SJSA1 (cell line): ENCODE data around the gene MAD2L1. TPM values are rescaled to one million over a fixed set of nuclear protein-coding genes. Genes with fewer than 3 reads are reported as not detected.
A peak's percentile ranks its signal among the peaks of the same experiment; 100 is the strongest.
"Not testable (repeated sequence)": the region's sequence is repeated elsewhere in the genome, so short reads cannot be mapped to it uniquely, and the experiment has no call there.

Source experiments
- DNase-seq, 2 experiments: peaks; one replicate each; pipeline ENCODE4 v3.0.0-alpha.2; 2015 to 2020; ENCODE audit warnings: low spot score in 2 of 2, low read depth in 1 of 2
- H3K27ac ChIP-seq: fragments of 250-450 bp; sonication (Bioruptor Pico); 2 replicates; pipeline ENCODE4 v1.5.1; 2020; ENCODE audit warnings: mild to moderate bottlenecking, moderate library complexity
- H3K27me3 ChIP-seq: fragments of 250-450 bp; sonication (Bioruptor Pico); replicated peaks from 2 replicates; pipeline ENCODE4 v1.5.1; 2020; ENCODE audit warnings: mild to moderate bottlenecking, moderate library complexity
- H3K36me3 ChIP-seq: fragments of 250-450 bp; sonication (Bioruptor Pico); 2 replicates; pipeline ENCODE4 v1.5.1; 2020; ENCODE audit warnings: mild to moderate bottlenecking
- H3K4me1 ChIP-seq: fragments of 250-450 bp; sonication (Bioruptor Pico); replicated peaks from 2 replicates; pipeline ENCODE4 v1.6.1; 2021; ENCODE audit warnings: mild to moderate bottlenecking
- H3K4me3 ChIP-seq: fragments of 250-450 bp; sonication (Bioruptor Pico); 2 replicates; pipeline ENCODE4 v1.5.1; 2020; ENCODE audit warnings: mild to moderate bottlenecking
- H3K9me3 ChIP-seq: fragments of 250-450 bp; sonication (Bioruptor Pico); replicated peaks from 2 replicates; pipeline ENCODE4 v1.5.1; 2020; ENCODE audit warnings: mild to moderate bottlenecking
- total RNA-seq: library from RNA; depleted of rRNA; stranded (reverse); fragments of >200 nt; shearing (Covaris generic); gene quantifications from 2 replicates; pipeline ENCODE4 v1.2.3, GENCODE V29; 2014

MAD2L1 gene
- total RNA-seq, 1 experiment from 2014 or later: 95.6 TPM

DNA sequence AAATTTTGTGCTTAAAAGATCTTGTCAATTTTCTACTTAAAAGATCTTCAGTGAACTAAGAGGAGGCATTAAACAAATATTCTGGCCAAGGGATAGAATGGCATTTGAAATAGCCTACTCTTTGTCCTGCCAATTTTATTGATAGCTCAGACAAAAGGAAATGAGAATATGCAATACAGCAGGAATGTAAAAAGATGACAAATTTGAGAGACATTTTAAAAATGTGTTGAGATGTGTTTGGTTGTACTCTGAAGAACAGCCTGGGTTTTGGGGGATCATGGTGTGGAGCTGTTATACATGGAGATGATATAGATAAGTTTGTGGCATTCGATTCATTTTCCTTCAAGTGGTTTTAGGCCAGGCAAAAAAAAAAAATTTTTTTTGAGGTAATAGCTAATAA lies 11.6 kb upstream of the MAD2L1 start:
- H3K27ac ChIP-seq: no peak overlapping the region
- no peaks in the 10 kb centered on the region for H3K4me1 ChIP-seq
- H3K4me3 ChIP-seq: no peak overlapping the region
- H3K36me3 ChIP-seq: no peaks in the 10 kb centered on the region
- no peak for DNase-seq
- no peaks in the 10 kb centered on the region for H3K27me3 ChIP-seq
- no peaks in the 10 kb centered on the region for H3K9me3 ChIP-seq

DNA sequence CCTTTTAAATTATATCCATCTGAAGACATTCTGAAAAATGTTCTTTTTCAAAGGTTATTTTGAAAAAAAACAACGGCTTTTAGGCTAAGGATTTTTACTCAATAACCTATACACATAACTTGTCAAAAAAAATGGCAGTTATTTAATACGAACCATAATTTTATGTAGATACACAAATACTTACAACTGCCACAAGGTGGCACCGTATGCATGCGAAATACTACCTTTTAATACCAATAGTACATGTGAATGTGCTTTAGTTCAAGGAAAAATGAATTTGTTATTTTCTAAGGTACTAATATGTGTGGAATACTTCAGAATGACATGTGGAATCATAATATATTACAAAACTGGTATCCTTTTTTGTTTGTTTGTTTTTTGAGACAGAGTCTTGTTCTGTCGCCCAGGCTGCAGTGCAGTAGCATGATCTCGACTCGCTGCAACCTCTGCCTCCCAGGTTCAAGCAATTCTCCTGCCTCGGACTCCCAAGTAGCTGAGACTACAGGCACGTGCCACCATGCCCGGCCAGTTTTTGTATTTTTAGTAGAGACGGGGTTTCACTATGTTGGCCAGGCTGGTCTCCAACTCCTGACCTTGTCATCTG lies 4.6 kb upstream of the MAD2L1 start:
- Histone ChIP-seq H3K4me1 (peaks cover 10% of the 10 kb centered on the region), H3K9me3 (no peaks in the 10 kb centered on the region), H3K27me3 (no peaks in the 10 kb centered on the region), H3K27ac (no peak overlapping the region), H3K4me3 (no peak overlapping the region), H3K36me3 (no peaks in the 10 kb centered on the region)
- peak in 1 of 2 experiments; percentile 37 for DNase-seq

DNA sequence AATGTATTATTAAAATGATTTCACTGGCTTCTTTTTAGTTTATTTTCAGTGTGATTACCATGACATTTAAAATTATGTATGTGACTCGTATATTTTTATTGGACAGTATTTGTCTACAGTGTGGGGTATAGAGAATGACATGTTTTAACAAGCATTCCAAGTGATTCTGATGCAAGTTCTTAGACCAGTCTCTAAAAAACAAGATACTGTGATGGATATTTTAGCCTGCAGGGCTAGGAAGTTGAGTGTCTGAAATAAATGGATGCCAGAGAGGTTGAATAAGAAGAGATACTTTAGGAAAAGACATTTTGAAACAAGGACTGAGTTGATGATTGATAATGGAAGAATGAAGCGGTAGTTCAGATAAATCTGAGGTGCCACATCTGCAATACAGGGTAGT lies 3.5 kb upstream of the MAD2L1 start:
- Histone ChIP-seq H3K4me3 (no peak overlapping the region), H3K27me3 (no peaks in the 10 kb centered on the region), H3K9me3 (no peaks in the 10 kb centered on the region), H3K27ac (no peak overlapping the region), H3K36me3 (peaks cover 5% of the 10 kb centered on the region), H3K4me1 (peaks cover 15% of the 10 kb centered on the region)
- DNase-seq: no peak

DNA sequence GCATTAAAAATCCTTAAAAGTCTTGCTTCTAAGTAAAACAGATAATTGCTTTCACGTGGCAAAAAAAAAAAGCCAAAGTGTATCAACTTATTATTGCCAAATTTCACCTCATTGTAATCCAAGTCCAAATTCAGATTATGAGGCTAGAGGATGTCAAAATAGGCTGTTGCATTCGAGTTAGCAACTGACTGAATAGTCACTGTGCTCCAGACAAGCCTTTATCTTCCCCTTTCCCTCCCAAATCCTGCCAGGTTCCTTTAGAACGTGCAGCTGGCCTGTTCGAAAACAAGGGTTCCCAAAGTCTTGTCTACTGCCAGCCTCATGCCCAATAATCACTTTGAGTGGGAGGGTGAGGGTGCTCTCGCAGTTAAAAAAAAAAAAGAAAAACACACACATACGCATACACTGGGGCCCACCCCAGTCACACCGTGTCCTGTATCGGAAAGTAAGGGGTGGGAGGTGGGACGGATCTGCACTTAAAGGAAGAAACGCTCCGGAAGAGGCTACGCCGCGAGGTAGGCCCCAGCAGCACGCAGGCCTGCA lies 603 bp downstream of the MAD2L1 start:
- Histone ChIP-seq H3K9me3 (no peaks in the 10 kb centered on the region), H3K27me3 (no peaks in the 10 kb centered on the region), H3K4me1 (peaks cover 30% of the 10 kb centered on the region), H3K27ac (peak overlapping the region; percentile 87), H3K4me3 (peak overlapping the region; percentile 62), H3K36me3 (peaks cover 44% of the 10 kb centered on the region)
- no peak for DNase-seq

- Histone ChIP-seq H3K27me3 (no peaks in the 10 kb centered on the region), H3K27ac (no peak overlapping the region), H3K36me3 (peaks cover 55% of the 10 kb centered on the region), H3K9me3 (no peaks in the 10 kb centered on the region), H3K4me1 (peaks cover 30% of the 10 kb centered on the region), H3K4me3 (no peak overlapping the region)
- DNase-seq: no peak
Measured at GRCh38 chr4:120064887-120065286, 1.8 kb downstream of the MAD2L1 start.

DNA sequence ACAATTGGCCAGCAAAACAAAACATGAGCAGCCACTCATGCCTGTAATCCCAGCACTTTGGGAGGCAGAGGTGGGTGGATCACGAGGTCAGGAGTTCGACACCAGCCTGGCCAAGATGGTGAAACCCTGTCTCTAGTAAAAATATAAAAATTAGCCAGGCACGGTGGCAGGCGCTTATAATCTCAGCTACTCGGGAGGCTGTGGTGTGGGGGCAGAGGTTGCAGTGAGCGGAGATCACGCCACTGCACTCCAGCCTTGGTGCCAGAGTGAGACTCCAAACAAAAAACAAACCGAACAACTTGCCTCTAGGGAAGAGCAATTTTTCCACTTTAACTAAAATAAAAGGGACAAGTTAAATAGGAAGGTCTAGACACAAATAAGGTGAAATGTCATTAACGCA lies 2.9 kb downstream of the MAD2L1 start:
- H3K27me3 ChIP-seq, H3K4me3 ChIP-seq, H3K9me3 ChIP-seq, DNase-seq, H3K27ac ChIP-seq: not testable (repeated sequence)
- H3K36me3 ChIP-seq: peaks cover 64% of the 10 kb centered on the region
- H3K4me1 ChIP-seq: peaks cover 30% of the 10 kb centered on the region

GRCh38 chr4:120062663-120063195 lies 3.9 kb downstream of the MAD2L1 start:
- Histone ChIP-seq H3K27me3 (no peaks in the 10 kb centered on the region), H3K9me3 (no peaks in the 10 kb centered on the region), H3K4me3 (no peak overlapping the region), H3K27ac (no peak overlapping the region), H3K4me1 (peaks cover 22% of the 10 kb centered on the region), H3K36me3 (peaks cover 73% of the 10 kb centered on the region)
- DNase-seq: no peak

GRCh38 chr4:120059036-120059435 lies 7.6 kb downstream of the MAD2L1 start:
- no peak overlapping the region for H3K4me3 ChIP-seq
- peaks cover 80% of the 10 kb centered on the region for H3K36me3 ChIP-seq
- H3K27me3 ChIP-seq: no peaks in the 10 kb centered on the region
- H3K27ac ChIP-seq: no peak overlapping the region
- no peaks in the 10 kb centered on the region for H3K9me3 ChIP-seq
- no peak for DNase-seq
- H3K4me1 ChIP-seq: peaks cover 5% of the 10 kb centered on the region

DNA sequence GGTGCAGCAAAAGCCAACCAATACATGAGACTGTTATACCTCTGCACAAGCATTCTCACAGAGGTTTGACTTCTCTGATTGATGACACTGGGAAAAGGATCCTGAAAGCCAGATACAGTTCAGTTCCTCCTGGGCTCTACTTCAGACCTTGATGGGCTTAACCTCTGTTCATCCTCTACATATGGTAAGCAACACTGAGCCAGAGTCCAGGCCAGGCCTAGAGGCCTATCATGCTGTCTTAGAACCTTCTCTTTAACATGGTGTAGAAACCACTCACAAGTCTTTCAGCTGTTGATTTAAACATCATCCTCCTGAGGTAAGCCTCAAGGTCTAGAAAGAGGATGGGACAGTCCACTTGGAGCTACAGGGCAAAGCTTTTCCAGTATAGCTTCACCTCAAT lies 9.2 kb downstream of the MAD2L1 start:
- Histone ChIP-seq H3K27ac (no peak overlapping the region), H3K4me1 (no peaks in the 10 kb centered on the region), H3K4me3 (no peak overlapping the region), H3K36me3 (peaks cover 63% of the 10 kb centered on the region), H3K27me3 (no peaks in the 10 kb centered on the region), H3K9me3 (no peaks in the 10 kb centered on the region)
- no peak for DNase-seq

DNA sequence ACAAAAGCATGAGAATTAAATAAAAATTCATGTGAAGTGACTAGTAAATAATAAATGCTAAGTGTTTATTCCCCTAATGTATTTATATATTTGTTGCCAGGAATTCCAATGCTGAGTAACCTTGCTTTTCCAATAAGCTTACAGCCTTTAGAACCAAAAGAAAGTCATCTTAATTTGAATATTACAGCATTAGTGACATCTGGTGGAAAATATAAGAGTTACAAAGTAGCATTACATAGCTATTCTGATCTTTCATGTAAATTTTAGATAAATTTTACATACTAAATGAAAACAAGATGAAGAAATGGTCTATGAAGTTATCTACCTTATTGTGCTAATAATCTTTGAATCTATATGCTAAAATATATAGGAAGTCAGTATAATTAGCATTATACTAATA lies 10.4 kb downstream of the MAD2L1 start:
- Histone ChIP-seq H3K27me3 (no peaks in the 10 kb centered on the region), H3K36me3 (peaks cover 54% of the 10 kb centered on the region), H3K27ac (no peak overlapping the region), H3K4me3 (no peak overlapping the region), H3K9me3 (no peaks in the 10 kb centered on the region), H3K4me1 (no peaks in the 10 kb centered on the region)
- DNase-seq: peak in 1 of 2 experiments; percentile 16

DNA sequence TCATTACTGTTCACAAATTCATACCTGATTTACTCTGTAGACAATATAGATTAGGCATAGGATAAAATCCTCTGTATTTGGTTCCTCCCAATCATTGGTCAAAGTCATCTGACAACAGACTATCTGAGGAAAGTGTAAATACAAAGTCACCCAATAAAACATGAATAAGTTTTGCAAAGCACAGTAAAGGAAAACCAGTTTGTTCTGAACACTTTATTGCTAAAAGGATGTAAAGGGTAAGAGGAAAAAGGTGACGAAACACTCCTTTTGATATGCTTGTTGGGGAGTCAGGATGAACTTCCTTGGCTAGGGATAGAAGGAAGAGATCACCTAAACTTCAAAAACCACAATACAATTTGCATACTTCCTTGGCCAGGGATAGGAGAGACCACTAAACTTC lies 10.9 kb downstream of the MAD2L1 start:
- H3K4me1 ChIP-seq: no peaks in the 10 kb centered on the region
- DNase-seq: no peak
- H3K36me3 ChIP-seq: peaks cover 50% of the 10 kb centered on the region
- H3K9me3 ChIP-seq: no peaks in the 10 kb centered on the region
- H3K4me3 ChIP-seq: no peak overlapping the region
- H3K27me3 ChIP-seq: no peaks in the 10 kb centered on the region
- no peak overlapping the region for H3K27ac ChIP-seq

DNA sequence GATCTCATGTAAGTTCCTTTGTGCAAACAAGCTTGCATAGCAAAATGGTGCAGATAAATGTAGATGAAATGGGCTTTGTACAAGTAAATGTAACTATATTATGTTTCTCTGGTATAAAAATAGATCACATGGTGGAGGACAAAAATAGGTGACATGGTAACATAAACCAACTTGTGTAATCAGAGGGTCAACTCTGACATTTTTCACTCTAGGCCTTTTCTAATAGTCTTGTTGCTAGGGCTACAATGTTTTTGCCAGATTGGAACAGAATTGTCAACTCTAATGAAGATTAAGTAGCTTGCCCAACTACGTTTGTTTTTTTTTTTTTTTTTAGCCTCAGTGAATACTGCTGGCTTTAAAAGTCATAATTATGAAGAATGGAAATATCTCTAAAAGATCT lies 11.5 kb downstream of the MAD2L1 start:
- Histone ChIP-seq H3K9me3 (no peaks in the 10 kb centered on the region), H3K36me3 (peaks cover 44% of the 10 kb centered on the region), H3K4me3 (no peak overlapping the region), H3K4me1 (no peaks in the 10 kb centered on the region), H3K27me3 (no peaks in the 10 kb centered on the region), H3K27ac (no peak overlapping the region)
- DNase-seq: no peak

DNA sequence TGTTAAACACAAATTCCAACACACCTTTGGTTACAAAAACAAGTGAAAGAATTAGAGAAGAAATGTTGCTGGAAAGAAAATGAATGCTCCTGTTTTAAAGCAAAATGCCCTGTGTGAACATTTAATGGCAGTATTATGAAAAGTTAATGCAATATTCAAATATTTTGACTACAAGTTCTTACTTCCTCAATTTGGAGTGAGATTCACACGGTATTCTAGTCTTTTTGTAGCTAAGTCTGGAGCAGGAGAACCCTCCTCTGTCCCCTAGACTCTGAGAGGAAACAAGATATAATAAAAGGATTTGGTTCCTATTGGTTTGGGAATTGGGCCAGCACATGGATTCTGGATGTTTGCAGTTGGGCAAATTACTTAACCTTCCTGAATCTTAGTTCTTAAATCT lies 12.7 kb downstream of the MAD2L1 start:
- no peak for DNase-seq
- H3K27ac ChIP-seq: no peak overlapping the region
- H3K9me3 ChIP-seq: no peaks in the 10 kb centered on the region
- H3K27me3 ChIP-seq: no peaks in the 10 kb centered on the region
- peaks cover 34% of the 10 kb centered on the region for H3K36me3 ChIP-seq
- H3K4me3 ChIP-seq: no peak overlapping the region
- peaks cover 7% of the 10 kb centered on the region for H3K4me1 ChIP-seq

GRCh38 chr4:120052856-120053255 lies 13.8 kb downstream of the MAD2L1 start:
- Histone ChIP-seq H3K9me3 (no peaks in the 10 kb centered on the region), H3K36me3 (peaks cover 23% of the 10 kb centered on the region), H3K4me1 (peaks cover 9% of the 10 kb centered on the region), H3K27me3 (no peaks in the 10 kb centered on the region), H3K4me3 (no peak overlapping the region), H3K27ac (no peak overlapping the region)
- peak; percentile 29 to 59 for DNase-seq

GRCh38 chr4:120051253-120051652 lies 15.4 kb downstream of the MAD2L1 start:
- Histone ChIP-seq H3K27ac (no peak overlapping the region), H3K9me3 (no peaks in the 10 kb centered on the region), H3K4me1 (peaks cover 9% of the 10 kb centered on the region), H3K27me3 (no peaks in the 10 kb centered on the region), H3K36me3 (peaks cover 12% of the 10 kb centered on the region; the same call in 1 of the 2 replicates), H3K4me3 (no peak overlapping the region)
- DNase-seq: no peak
